ENCODE data around the gene GSN.

GSN gene

DNA sequence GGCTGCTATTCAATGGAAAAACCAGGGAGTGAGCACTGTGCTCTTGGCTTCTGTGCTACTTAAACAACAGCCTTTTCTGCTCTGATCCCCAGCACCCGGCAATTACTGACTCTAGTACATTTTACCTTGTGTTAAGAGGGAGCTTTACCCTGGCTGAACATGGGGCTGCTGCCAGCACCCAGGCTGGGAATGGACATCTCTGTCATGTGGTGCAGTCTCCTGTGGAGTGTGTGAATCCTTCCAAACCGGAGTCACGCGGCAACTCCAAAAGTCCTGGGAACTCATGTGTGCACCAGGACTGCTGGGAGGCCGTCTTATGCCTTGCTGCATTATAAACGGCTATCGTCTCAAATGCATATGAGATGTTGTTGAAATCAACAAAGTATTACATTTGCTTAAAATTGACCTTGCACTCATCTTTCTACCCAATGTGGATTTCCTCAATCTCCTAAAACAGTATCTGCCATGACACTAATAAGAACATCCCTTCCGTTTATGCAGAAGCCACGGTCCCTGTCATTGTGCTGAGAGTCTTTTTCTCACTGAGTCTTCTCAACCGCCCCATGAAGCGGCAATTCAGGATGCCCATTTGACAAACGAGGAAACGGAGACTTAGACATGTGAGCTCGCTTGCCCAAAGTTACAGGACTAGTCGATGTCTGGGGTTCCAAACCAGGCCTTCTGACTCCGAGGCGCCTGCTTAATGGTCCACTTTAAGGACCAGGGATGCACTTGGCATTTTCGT is 884 bp upstream of the GSN start:
- H3K9ac ChIP-seq (ENCODE audit: low read depth, low read length): no peak overlapping the region
- no peaks in the 10 kb centered on the region for H3K9me3 ChIP-seq (ENCODE audit: control insufficient read depth, insufficient read depth, low read length)
- H3K4me3 ChIP-seq (ENCODE audit: low read depth, low read length): peak overlapping the region; percentile 63
- H3K27me3 ChIP-seq (ENCODE audit: control insufficient read depth, insufficient read depth, low read length): peaks cover 66% of the 10 kb centered on the region
- H3K4me1 ChIP-seq (ENCODE audit: control insufficient read depth, insufficient read depth, low read length): peaks cover 23% of the 10 kb centered on the region
- H3K36me3 ChIP-seq (ENCODE audit: control insufficient read depth, insufficient read depth, low read length): no peaks in the 10 kb centered on the region

DNA sequence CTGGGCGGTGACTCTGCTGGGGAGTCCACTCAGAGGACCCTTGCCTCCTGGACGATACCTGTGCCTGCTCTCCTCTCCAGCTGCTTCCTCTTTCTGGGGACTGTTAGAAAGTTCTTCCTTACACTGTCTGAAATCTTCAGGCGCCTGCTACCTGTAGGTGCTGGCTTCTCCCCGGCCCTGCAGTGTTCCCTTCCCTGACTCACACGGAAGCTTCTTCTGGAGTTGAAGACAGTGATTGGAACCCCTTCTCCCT is 562 bp downstream of the GSN start:
- peak overlapping the region; percentile 19 for H3K9ac ChIP-seq (ENCODE audit: low read depth, low read length)
- peak overlapping the region; percentile 66 for H3K4me3 ChIP-seq (ENCODE audit: low read depth, low read length)
- H3K36me3 ChIP-seq (ENCODE audit: control insufficient read depth, insufficient read depth, low read length): no peaks in the 10 kb centered on the region
- peaks cover 23% of the 10 kb centered on the region for H3K4me1 ChIP-seq (ENCODE audit: control insufficient read depth, insufficient read depth, low read length)
- H3K9me3 ChIP-seq (ENCODE audit: control insufficient read depth, insufficient read depth, low read length): no peaks in the 10 kb centered on the region
- H3K27me3 ChIP-seq (ENCODE audit: control insufficient read depth, insufficient read depth, low read length): peaks cover 63% of the 10 kb centered on the region

DNA sequence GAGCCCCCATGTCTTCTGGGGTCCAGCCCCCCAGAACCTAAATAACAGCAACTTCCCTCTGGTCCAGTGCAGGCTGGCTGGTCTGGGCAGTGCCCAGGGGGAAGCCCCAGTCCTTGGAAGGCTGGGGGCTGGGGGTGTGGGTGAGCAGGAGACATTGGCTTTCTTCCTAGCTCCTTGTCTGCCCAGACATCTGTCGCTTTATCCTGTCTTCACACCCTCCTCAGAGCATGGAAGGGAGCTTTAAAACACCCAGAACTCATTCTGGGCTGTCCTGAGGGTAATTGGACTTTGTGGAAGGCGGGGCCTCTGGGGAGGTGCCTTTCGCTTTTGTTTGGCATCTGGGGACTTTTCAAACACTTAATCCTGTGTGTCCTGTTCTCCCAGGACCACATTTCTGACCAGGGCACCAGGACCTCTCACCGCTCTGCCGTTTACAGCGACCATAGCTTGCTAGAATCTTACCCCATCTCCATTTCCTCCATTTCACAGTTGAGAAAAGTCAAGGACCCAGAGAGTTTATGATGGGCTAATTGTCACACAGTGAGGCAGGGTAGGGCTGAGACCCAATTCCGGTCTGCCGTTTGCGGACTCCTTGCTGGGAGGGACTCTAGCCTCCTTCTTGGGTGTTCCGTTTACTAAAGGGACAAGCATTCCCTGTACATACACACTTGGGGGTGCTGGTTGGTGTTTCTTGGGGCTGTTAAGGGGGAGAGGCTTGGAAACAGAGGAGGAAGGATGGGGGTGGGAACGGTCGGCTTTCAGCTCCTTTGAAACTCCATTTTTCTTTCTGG is 1.1 kb downstream of the GSN start:
- Histone ChIP-seq H3K4me3 (ENCODE audit: low read depth, low read length) (peak overlapping the region; percentile 66), H3K27me3 (ENCODE audit: control insufficient read depth, insufficient read depth, low read length) (peaks cover 64% of the 10 kb centered on the region), H3K9me3 (ENCODE audit: control insufficient read depth, insufficient read depth, low read length) (no peaks in the 10 kb centered on the region), H3K9ac (ENCODE audit: low read depth, low read length) (peak overlapping the region; percentile 19), H3K36me3 (ENCODE audit: control insufficient read depth, insufficient read depth, low read length) (no peaks in the 10 kb centered on the region), H3K4me1 (ENCODE audit: control insufficient read depth, insufficient read depth, low read length) (peaks cover 23% of the 10 kb centered on the region)

DNA sequence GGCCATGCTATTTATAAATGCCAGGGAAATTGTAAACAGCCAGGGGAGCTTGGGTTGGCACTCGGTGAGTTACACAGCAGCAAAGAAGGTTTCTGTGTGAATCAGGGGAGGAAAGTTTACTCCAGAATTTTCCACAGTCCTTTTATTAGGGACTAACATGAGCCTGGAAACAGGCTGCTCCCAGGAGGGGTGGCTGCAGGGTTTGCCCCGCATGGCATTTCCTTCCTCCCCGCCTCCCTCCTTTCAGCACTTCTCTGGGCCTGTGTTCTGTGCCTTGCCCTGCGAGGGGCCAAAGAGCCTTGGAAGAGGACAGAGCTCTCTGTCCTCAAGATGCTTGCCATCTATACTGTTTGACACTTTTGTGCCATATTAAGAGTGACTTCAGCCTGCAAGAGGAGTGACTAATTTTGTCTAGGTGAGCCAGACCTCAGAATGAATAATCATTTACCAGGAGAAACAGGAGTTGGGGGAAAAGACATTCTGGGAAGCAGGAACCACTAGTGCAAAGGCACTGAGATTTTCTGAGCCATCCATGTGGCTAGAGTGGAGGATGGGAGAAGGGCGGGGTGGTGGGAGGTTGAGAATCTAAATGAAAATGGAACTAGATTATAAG is 1.8 kb downstream of the GSN start:
- no peaks in the 10 kb centered on the region for H3K36me3 ChIP-seq (ENCODE audit: control insufficient read depth, insufficient read depth, low read length)
- no peak overlapping the region for H3K9ac ChIP-seq (ENCODE audit: low read depth, low read length)
- peaks cover 23% of the 10 kb centered on the region for H3K4me1 ChIP-seq (ENCODE audit: control insufficient read depth, insufficient read depth, low read length)
- H3K9me3 ChIP-seq (ENCODE audit: control insufficient read depth, insufficient read depth, low read length): no peaks in the 10 kb centered on the region
- H3K27me3 ChIP-seq (ENCODE audit: control insufficient read depth, insufficient read depth, low read length): peaks cover 58% of the 10 kb centered on the region
- peak overlapping the region; percentile 66 for H3K4me3 ChIP-seq (ENCODE audit: low read depth, low read length)

DNA sequence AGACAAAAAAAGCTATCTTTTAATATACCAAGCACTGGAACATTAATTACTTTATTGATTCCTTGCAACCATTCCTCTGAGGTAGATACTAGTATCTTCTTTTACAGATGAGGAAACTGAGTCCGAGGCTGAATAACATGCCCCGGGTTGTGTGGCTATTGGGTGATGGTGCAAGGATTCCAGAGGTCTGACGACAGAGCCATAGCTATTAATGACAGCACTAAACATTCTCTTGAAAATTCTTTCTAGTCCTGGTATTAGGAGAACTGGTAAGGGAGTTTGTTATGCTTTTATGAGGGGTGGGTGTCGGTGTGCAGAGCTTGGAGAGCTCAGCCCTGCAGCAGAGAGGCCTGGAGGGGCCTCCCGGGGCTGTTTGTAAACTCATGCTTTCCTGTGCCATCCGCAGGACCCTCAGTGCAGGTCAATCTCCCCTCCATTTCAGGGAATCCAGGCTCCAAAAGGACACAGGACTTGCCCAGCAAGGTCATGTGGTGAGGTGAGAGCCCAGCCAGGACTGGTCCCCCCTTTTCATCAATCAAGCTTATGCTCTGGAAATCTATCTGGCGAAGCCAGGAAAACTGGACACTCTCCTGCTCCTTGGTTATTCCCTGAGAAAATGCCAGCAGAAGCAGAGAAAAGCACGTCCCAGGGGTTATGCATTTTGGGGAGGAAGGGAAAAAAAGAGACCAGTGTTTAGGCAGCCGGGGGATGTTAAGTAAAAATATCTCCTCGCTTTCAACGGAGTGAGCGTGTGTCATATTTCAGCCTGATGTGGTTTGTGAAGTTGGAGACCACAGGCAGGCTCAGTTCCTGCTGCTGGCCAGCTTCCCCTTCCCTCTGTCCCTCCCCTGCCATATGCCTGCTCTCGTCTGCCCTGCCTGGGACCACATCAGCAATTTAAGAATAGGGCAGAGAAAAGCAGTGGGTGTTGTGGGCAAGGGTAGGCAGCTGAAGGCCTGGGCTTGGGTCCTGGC is 3.7 kb downstream of the GSN start:
- Histone ChIP-seq H3K4me1 (ENCODE audit: control insufficient read depth, insufficient read depth, low read length) (peaks cover 23% of the 10 kb centered on the region), H3K36me3 (ENCODE audit: control insufficient read depth, insufficient read depth, low read length) (no peaks in the 10 kb centered on the region), H3K9ac (ENCODE audit: low read depth, low read length) (no peak overlapping the region), H3K4me3 (ENCODE audit: low read depth, low read length) (no peak overlapping the region), H3K27me3 (ENCODE audit: control insufficient read depth, insufficient read depth, low read length) (peaks cover 43% of the 10 kb centered on the region), H3K9me3 (ENCODE audit: control insufficient read depth, insufficient read depth, low read length) (no peaks in the 10 kb centered on the region)

DNA sequence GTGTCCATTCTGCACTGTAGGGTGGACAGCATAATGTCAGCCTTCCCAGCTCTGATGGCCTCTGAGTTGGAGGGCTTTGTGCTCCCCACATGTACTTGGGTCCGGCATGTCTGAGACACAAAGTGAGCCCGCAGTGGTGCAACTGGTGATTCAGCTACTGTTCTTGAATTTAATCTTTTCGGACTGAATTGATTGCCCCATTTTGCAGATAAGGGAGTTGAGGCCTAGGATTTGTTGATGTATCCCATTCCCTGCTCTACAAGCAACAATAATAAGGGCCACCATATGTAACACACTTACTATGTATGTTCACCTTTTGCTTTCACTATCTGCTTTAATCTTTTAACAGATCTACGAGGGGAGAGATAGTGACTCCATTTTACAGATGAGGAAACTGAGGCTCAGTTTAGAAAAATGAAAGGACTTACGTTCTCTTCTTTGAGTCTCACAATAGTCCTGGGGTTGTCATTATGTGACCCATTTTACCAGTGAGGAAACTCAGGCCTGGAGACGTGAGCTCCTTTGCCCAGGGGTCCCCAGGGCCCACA is 4.5 kb downstream of the GSN start:
- Histone ChIP-seq H3K4me3 (ENCODE audit: low read depth, low read length) (no peak overlapping the region), H3K9ac (ENCODE audit: low read depth, low read length) (no peak overlapping the region), H3K36me3 (ENCODE audit: control insufficient read depth, insufficient read depth, low read length) (no peaks in the 10 kb centered on the region), H3K4me1 (ENCODE audit: control insufficient read depth, insufficient read depth, low read length) (peaks cover 19% of the 10 kb centered on the region), H3K9me3 (ENCODE audit: control insufficient read depth, insufficient read depth, low read length) (no peaks in the 10 kb centered on the region), H3K27me3 (ENCODE audit: control insufficient read depth, insufficient read depth, low read length) (peaks cover 35% of the 10 kb centered on the region)

DNA sequence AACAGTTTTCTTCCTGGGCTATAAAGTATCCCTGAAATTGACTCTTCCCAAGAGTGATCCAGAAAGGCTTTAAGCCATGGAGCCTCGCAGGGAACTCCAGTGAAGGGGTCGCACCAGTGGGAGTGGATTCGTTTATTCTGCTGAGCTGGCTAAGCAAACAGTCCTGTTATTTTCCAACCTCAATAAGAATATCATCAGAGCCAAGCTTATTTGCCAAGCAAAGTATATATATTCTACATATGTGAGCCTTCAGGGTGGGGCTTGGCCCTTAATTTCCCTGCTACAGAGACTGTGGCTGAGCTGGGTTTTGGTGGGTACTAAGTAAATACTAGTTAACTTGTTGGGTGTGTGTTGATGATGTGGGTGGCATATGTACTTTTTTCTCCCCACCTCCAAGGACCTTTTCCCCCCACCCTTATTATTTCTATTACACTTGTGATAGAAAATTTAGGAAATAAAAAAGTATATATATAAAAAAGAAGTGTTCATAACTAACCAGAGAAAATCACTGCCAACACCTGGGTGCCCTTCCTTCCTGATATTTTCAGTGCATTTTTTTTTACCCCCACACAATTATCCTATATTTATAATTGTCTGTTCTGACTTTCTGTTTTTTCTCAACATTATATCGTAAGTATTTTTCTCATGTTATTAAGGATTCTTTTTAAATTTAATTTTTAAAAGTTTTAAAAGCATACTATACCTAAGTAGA is 5.3 kb downstream of the GSN start:
- H3K9me3 ChIP-seq (ENCODE audit: control insufficient read depth, insufficient read depth, low read length): no peaks in the 10 kb centered on the region
- no peaks in the 10 kb centered on the region for H3K36me3 ChIP-seq (ENCODE audit: control insufficient read depth, insufficient read depth, low read length)
- peaks cover 18% of the 10 kb centered on the region for H3K4me1 ChIP-seq (ENCODE audit: control insufficient read depth, insufficient read depth, low read length)
- no peak overlapping the region for H3K4me3 ChIP-seq (ENCODE audit: low read depth, low read length)
- H3K27me3 ChIP-seq (ENCODE audit: control insufficient read depth, insufficient read depth, low read length): peaks cover 37% of the 10 kb centered on the region
- no peak overlapping the region for H3K9ac ChIP-seq (ENCODE audit: low read depth, low read length)

DNA sequence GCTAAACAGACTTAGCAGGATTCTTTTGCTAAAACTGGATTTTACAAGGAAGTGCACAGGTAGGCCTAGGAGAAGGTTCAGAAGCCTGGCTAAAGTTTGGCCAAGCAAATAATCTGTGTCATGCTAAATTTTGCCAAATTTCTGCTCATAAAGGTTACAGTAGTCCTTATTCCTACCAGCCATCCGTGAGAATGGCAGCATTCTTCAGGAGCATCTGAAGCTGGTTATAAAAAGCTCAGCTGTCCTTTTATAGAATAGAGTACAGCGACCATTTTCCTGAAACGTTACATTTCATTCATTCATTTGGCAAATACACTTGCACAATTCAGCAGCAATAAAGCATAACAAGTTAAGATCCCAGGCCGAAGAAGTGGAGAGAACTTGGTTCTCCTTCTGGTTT is 6.9 kb downstream of the GSN start:
- Histone ChIP-seq H3K4me3 (ENCODE audit: low read depth, low read length) (no peak overlapping the region), H3K9ac (ENCODE audit: low read depth, low read length) (no peak overlapping the region), H3K27me3 (ENCODE audit: control insufficient read depth, insufficient read depth, low read length) (peaks cover 39% of the 10 kb centered on the region), H3K4me1 (ENCODE audit: control insufficient read depth, insufficient read depth, low read length) (peaks cover 5% of the 10 kb centered on the region), H3K36me3 (ENCODE audit: control insufficient read depth, insufficient read depth, low read length) (no peaks in the 10 kb centered on the region), H3K9me3 (ENCODE audit: control insufficient read depth, insufficient read depth, low read length) (no peaks in the 10 kb centered on the region)

DNA sequence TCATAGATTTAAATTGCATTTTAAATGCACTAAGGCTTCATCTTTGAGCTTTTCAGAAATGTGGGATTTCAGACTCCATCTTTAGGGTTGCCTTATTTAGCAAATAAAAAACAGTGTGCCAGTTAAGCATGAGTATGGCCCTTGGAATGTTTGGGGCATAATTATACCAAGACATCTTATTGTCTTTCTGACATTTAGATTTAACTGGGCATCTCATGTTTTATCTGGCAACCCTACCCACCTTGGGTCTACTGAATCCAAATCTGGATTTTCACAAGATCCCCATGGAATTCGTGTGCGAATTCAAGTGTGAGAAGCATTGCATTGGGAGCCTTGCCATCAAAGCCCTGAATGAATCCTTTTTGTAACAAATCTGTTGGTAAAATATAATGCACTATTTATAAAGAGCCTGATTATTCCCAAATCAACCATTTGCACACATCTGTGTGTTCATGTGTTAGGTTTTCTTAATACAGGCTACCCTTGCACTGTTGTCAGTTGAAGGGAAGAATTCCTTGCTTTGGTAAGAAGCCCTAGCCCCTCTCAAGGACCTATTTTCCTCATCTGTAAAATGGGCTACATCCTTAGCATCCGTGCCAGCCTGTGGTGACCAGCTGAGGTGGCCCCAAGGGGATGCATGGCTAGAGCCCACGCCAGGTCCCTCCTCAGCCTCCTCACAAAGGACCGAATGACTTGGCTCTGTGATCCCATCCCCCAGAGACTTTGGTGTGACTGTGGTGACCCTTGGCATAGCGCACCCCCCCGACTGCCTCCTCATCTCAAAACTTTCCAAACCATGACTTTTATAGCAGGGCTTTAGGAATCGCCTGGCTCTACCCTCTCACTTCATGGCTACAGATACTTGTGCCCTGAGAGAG is 8.1 kb downstream of the GSN start:
- Histone ChIP-seq H3K36me3 (ENCODE audit: control insufficient read depth, insufficient read depth, low read length) (no peaks in the 10 kb centered on the region), H3K27me3 (ENCODE audit: control insufficient read depth, insufficient read depth, low read length) (peaks cover 40% of the 10 kb centered on the region), H3K4me1 (ENCODE audit: control insufficient read depth, insufficient read depth, low read length) (no peaks in the 10 kb centered on the region), H3K9me3 (ENCODE audit: control insufficient read depth, insufficient read depth, low read length) (no peaks in the 10 kb centered on the region), H3K4me3 (ENCODE audit: low read depth, low read length) (no peak overlapping the region), H3K9ac (ENCODE audit: low read depth, low read length) (no peak overlapping the region)

DNA sequence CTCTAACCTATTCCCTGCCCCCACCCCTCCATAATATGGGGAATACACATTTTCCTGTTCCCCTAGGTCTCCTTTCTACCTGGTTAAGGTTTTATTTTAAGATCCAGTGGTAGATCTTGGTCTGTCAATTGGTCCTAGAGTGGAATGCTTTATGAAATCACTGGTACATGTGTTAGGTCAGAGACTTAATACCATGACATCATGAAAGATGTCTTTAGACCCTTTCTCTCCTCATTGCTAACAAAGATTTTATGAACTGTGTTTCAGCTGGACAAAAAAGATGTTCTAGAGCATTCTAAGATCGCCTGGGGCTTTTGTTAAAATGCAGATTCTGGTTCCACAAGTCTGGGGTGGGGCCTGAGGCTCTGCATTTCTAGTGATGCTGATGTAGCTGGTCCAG is 9.1 kb downstream of the GSN start:
- Histone ChIP-seq H3K9ac (ENCODE audit: low read depth, low read length) (no peak overlapping the region), H3K9me3 (ENCODE audit: control insufficient read depth, insufficient read depth, low read length) (no peaks in the 10 kb centered on the region), H3K4me3 (ENCODE audit: low read depth, low read length) (no peak overlapping the region), H3K36me3 (ENCODE audit: control insufficient read depth, insufficient read depth, low read length) (no peaks in the 10 kb centered on the region), H3K4me1 (ENCODE audit: control insufficient read depth, insufficient read depth, low read length) (no peaks in the 10 kb centered on the region), H3K27me3 (ENCODE audit: control insufficient read depth, insufficient read depth, low read length) (peaks cover 49% of the 10 kb centered on the region)

Measured in iPS-15b (cell line).